HG02884 (cell line): ENCODE data around the gene CBX4.

Experiments used
- ATAC-seq: cut with Tn5 transposase; IDR thresholded peaks from one replicate; pipeline ENCODE4 v1.9.1; 2021; ENCODE audit warnings: mild to moderate bottlenecking, moderate library complexity; ENCODE audit not compliant: unreplicated experiment

Gene CBX4

GRCh38 chr17:79842656-79843473, 3.6 kb upstream of the CBX4 start:
- no peak for ATAC-seq

GRCh38 chr17:79842136-79842655, 3.0 kb upstream of the CBX4 start:
- ATAC-seq: no peak

- ATAC-seq: no peak
Observed at GRCh38 chr17:79841369-79842135, 2.3 kb upstream of the CBX4 start.

DNA sequence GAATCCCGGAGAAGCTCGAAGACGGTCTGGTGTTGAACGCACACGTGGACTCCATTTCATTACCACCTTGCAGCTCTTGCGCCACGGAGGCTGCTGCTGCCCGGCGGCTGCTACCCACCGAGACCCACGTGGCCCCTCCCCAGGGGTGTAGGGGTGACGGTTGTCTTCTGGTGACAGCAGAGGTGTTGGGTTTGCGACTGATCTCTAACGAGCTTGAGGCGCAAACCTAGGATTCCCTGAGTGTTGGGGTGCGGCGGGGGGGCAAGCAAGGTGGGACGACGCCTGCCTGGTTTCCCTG, 1.7 kb upstream of the CBX4 start:
- ATAC-seq: no peak

- ATAC-seq: no peak
Observed at GRCh38 chr17:79840269-79840988, 1.2 kb upstream of the CBX4 start.

DNA sequence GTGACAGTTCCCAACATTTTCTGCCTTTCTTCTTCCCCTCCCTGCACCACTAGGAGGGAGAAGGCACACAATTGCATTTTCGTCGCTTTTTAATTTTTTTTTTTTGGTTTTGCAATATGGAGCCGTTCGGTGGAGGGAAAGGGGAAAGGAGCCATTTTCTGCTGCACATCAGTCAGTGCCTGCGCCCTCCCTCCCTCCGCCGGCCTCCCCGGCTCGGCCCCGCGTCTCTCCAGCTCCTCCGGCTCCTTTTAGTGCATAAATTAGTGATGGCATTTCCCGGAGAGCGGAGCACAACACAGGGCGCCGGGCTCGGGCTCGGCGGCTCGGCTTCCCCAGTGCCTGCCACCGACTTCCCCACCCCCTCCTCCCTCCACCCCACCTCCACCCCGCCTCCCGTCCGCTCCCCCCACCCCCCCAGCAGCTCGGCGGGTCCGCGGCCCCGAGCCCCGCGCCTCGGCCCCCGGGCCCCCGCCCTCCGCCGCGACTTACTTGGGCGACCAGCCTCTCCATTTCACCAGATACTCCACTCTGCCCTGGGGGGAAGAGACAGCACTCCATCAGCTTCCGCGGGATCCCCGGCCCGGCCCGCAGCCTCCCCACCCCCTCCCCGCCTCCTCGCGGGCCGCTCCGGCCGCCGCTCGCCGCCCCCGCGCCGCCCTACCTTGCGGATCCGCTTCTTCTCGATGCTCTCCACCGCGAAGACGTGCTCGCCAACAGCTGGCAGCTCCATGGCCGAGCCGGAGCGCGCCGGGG, 542 bp downstream of the CBX4 start:
- peak; percentile 17 for ATAC-seq

DNA sequence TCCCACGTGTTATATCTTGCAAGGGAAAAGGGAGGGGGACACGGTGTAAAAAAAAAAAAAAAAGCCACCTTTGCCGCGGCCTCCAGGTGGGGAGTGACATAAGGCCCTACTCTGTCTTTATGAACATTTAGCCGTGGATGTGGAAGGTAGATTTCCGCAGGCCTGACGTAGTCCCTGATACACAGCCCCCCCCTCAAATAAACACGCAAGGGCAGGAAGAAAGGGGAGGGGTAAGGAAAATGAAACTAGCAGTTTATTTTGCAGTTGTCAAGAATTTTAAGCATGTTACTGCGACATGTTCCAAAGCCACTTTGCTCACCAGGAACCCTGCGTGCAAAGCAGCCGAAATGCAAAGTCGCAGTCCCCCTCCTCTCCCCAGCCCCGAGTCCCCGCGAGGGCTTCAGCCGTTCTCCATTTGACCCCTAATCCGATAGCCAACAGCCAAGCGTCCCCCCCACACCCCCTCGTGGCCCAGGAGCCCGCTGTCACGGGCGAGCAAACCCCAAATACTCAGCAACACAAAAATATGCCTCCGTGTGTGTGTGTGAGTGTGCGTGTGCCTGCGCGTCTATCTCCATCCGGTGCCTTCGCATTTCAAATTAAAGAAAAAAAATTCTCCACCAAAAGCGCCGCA, 1.2 kb downstream of the CBX4 start:
- no peak for ATAC-seq

GRCh38 chr17:79836972-79837887, 2.0 kb downstream of the CBX4 start:
- no peak for ATAC-seq

DNA sequence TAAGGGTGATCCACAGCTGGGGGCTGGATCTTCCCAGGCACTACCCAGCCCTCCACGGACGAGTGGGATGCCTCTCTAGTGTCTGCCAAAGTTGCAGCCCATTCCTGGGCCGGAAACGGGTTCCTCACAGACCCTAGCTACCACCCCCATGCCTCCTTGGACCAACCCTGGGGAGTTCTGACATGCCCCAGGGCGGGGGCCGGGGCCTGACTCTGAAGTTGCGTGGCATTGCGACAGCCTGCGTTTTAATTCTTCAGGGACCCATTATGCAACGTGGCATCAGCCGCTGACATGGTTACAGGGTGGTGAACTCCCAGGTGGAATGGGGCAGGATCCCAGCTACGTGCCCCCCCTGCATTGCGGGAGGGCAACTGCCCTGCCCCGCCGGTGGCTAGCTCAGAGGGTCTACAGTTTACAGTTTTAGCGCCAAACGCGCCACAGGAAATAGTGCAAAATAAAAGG, 2.7 kb downstream of the CBX4 start:
- ATAC-seq: no peak

DNA sequence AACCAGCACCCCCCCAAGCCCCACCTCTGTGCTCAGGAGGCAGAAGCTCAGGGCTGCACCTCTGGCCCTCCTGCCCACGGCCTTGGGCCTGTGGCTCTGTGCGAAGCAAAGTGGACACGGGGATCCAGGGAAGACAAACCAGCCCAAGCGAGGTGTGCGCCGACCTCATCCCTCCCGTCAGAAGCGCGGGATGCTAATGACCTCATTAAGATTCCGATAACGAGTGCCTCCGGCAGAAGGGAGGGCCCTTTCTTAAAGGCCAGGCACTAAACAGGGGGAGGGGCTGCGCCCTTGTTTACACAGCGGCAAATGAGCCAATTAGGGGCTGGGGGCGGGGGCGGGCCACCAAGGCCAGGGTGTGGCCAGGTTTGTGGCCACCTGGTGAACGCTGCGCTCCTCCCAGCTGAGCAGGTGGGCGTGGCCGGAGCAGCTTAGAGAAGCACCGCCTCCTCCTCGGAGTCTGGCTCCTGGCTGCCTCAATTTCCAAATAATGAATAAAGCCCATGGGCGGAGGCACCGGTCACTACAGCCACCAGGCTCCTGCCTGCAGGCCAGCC, 3.2 kb downstream of the CBX4 start:
- no peak for ATAC-seq

DNA sequence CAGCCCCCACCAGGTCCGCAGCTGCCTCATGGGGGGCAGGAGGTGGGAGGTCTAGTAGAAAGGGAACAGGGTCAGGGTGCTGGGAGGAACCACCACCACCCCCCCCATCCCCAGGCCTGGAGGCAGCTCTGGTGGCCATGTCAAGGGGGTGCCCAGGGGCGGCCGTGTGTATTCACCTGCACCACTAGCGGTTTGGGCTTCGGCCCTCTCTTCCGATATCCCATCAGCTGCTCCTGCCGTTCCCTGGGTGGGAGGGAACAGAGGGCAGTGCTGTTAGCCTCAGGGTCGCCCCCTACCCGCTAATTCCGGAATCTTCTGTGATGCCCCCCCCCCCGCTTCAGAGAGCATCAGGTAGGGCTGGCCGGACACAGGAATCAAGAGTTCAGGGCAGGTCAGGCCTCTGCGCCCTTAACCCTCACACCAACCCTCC, 3.8 kb downstream of the CBX4 start:
- ATAC-seq: no peak

- no peak for ATAC-seq
Observed at GRCh38 chr17:79834565-79835469, 4.4 kb downstream of the CBX4 start.

GRCh38 chr17:79833744-79834564, 5.3 kb downstream of the CBX4 start:
- no peak for ATAC-seq

- no peak for ATAC-seq
Observed at GRCh38 chr17:79833110-79833450, 6.2 kb downstream of the CBX4 start.

GRCh38 chr17:79832218-79833109, 6.8 kb downstream of the CBX4 start:
- ATAC-seq: no peak
